Inflammatory macrophage (primary cell): Measurements from ENCODE around the gene CLMN.
"Not testable (repeated sequence)": the region's sequence is repeated elsewhere in the genome, so short reads cannot be mapped to it uniquely, and the experiment has no call there.

Experiments used
- DNase-seq, 2 donors: peaks; one replicate each; pipeline ENCODE4 v3.0.0-alpha.2; 2020 to 2022

The CLMN gene

GRCh38 chr14:95190346-95190840, 129.3 kb downstream of the CLMN start:
- DNase-seq = no peak

- DNase-seq = no peak
Observed at GRCh38 chr14:95189367-95190132, 130.2 kb downstream of the CLMN start.

- DNase-seq = no peak
Observed at GRCh38 chr14:95188380-95188779, 131.3 kb downstream of the CLMN start.

DNA sequence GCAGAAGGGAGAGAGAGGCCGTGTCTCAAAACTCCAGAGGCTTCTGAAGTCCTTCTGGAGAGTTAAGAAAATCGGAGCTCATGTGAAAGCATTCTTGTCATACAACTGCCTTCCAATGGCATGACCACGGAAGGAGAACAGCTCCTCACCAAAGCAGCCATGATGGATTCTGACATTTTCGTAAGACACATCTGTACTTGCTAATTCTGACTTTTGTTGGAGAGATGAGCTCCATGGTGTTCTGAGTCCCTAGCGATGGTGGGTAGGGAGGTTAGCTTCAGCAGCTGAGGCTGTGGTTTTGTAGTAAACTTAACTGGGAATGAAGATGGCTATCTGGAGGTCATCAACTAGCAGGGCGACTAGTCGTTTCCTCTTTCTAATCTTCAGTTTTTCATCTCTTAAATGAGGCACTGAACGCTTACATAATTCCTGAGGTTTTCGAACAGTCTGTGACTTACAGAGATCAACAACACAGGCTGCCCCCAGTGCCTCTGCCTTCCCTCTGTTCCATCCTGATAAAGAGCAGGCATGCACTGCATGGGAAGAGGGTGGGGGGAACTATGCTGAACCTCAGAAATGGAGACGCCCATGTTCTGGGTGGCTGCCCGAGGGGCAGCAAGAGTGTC, 133.8 kb downstream of the CLMN start:
- DNase-seq = peak; percentile 56 to 71

DNA sequence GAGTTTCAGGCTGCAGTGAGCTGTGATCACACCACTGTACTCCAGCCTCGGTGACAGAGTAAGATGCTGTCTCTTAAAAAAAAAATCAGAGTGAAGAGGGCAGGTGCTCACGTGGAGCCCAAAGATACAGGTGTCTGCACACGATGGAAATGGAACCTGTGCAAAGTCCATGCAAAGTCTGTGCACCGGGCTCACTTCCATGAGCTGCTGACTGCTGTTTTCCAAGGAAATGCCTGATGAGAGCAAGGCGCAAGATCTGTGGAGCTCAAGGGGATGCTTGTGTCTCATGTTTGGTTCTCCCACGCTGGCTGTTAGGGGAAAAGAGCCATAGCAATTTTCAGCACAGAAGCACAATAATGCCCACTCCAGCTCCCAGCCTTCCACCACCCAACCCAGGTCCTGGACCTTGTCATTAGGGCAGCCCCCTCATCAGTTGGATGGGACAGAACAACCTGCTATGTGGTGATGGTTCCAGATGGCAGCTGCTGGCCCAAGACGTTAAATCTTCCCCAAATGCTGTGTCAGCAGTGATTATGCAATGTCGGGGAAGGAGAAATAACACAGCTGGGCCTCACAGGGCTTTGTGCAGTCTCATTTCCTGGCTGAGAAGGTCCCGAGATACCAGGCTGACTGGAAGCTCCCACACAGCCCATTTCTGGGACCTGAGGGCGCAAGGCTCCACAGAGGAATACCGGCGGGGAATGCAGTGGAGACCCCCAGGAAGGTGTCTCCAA, 134.5 kb downstream of the CLMN start:
- peak; percentile 89 to 91 for DNase-seq

DNA sequence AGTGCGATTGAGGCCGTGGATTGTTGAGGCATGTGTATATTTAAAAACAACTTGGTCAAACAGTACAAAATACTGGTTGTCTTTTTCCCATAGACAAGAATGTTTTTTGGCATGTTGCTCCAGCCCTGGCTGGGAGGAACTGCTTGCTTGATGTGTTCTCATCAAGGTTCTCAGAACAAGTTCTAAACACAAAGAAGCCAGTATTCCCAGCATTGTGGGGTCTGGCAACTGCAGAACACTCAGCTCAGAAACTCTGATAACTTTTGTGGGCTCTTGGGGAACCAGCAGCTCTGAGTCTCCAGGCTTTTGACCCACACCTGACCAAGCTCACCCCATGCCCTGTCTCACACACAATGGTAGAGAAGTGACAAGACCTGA, 135.3 kb downstream of the CLMN start:
- peak in 1 of 2 donors; percentile 14 for DNase-seq

DNA sequence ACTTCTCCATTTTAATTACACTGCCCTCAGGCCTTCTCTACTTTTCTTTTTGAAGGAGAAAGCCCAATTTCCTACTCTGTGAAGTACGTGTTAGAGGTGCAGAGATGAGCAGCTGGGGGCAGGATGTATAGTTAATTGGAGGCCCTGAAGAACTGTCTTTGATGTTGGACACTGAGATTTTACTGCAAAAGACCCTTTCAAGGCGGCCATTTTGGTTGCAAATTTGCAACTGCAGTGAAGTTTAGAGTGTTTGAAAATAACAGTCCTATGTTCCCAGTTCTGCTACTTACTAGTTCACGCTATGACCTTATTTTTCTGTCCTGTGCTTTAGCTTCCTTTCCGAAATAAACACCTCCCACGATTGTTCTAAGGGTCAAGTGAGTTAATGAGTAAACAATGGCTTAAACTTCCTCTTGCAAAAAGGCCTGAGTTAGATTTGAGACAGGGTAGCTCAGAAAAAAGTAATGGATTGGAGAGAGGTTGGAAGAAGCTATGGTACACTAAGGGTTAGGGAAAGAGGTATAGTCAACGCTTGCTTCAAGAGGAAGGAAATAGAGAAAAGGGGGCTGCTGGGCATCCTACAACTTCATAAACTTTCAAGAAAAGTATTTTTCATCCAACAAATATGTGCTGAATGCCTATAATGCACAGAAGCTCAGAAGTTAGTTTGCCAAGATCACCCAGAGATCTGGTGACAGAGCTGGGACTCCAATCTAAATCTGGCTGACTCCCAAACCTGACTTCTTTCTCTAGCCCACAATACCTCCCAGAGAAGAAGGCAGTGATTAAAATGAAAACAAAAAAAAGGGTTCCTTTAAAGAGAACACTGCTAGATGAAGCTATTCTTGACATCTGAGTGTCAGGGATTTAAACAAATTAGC, 135.9 kb downstream of the CLMN start:
- peak; percentile 83 to 85 for DNase-seq

GRCh38 chr14:95183082-95183481, 136.6 kb downstream of the CLMN start:
- DNase-seq = peak in 1 of 2 donors; percentile 18

- no peak for DNase-seq
Observed at GRCh38 chr14:95182379-95182778, 137.3 kb downstream of the CLMN start.

DNA sequence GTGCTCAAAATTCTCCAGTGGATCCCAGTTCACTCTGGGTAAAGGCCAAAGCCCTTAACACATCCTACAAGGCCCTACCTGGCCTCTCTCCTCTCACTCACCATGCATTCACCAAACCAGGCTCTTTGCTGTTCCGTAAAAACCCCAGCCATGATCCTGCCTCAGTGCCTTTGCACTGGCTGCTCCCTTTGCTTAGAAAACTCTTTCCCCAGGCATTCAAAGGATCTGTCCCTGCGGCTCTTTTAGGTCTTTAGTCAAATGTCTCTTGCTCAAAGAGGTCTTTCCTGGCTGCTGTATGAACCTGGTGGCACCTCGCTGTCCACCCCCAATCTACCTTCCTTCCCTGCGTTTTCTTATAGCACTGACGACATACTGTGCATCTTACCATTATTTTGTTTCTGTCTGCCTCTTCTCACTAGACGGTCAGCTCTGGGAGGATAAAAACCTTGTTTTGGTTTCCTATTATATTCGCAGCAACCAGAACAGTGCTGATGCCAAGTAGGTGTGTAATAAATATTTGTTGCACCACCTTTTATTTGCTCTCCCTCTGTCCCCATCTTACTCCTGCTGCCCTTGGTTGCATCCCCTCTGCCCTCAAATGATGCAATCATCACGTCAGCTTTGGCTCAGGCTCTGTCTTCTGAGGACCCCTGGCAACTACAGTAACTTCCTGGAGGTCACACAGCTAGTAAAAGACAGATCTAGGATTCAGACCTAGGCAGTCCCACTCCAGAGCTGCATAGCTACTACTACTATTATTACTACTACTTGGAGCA, 138.6 kb downstream of the CLMN start:
- no peak for DNase-seq

- DNase-seq = not testable (repeated sequence)
Observed at GRCh38 chr14:95175670-95176069, 144.0 kb downstream of the CLMN start.

- DNase-seq = no peak
Observed at GRCh38 chr14:95174184-95174792, 145.4 kb downstream of the CLMN start.

DNA sequence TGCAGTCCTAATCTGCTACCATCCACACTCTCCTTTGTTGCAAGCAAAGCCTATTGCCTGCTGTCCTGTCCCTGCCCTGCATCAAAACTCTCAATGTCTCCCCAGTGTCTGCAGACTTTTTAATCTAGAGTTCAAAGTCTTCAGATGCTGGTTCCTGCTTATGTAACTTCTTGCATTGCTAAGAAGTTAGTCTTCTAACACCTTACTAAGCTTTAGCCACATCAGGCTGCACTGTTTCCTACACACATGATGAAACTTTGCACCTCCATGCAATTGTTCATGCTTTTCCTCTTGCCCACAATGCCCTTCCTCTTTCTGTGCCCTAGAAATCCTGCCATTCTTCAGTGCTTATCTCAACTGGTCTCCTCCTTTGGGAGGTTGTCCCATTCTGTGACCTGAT, 146.2 kb downstream of the CLMN start:
- DNase-seq = peak; percentile 28 to 54

- no peak for DNase-seq
Observed at GRCh38 chr14:95167177-95167576, 152.5 kb downstream of the CLMN start.

- no peak for DNase-seq
Observed at GRCh38 chr14:95165517-95165916, 154.2 kb downstream of the CLMN start.

- peak in 1 of 2 donors; percentile 30 for DNase-seq
Observed at GRCh38 chr14:95164506-95164905, 155.2 kb downstream of the CLMN start.

DNA sequence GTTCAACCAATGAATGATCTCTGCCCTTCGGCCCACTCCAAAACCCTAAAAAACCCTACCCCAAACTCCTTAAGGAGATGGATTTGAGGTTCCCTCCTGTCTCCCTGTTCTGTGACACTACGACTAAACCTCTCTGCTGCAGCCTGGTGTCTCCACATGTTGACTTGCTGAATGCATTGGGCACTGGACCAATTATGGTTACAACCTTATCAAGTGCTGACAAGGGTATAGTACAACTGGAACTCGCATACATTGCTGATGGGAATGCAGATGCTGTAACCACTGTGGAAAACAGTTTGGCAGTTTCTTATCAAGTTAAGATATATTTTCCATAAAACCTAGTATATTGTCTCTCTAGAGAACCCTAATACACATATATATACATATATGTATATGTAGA, 156.0 kb downstream of the CLMN start:
- no peak for DNase-seq

GRCh38 chr14:95163132-95163531, 156.6 kb downstream of the CLMN start:
- peak; percentile 51 to 58 for DNase-seq

DNA sequence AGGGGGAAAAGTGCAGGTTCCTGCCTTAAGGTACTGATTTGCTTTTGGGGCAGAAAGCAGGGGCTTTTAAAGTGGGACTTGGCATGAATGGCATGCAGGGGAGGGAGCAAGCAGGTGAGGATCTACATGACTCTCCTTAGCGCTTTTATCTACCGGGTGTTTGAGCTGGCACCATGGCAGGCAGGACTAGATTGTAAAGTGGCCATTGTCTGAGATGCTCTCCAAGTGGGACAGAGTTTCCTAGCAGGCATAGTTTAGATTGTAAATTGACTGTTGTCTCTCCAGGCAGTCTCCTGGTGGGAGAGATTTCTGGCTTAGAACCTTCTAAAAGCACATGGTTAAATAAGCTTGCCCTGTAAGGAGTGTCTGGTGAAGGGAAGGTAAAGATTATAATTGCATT, 157.1 kb downstream of the CLMN start:
- DNase-seq = no peak

DNA sequence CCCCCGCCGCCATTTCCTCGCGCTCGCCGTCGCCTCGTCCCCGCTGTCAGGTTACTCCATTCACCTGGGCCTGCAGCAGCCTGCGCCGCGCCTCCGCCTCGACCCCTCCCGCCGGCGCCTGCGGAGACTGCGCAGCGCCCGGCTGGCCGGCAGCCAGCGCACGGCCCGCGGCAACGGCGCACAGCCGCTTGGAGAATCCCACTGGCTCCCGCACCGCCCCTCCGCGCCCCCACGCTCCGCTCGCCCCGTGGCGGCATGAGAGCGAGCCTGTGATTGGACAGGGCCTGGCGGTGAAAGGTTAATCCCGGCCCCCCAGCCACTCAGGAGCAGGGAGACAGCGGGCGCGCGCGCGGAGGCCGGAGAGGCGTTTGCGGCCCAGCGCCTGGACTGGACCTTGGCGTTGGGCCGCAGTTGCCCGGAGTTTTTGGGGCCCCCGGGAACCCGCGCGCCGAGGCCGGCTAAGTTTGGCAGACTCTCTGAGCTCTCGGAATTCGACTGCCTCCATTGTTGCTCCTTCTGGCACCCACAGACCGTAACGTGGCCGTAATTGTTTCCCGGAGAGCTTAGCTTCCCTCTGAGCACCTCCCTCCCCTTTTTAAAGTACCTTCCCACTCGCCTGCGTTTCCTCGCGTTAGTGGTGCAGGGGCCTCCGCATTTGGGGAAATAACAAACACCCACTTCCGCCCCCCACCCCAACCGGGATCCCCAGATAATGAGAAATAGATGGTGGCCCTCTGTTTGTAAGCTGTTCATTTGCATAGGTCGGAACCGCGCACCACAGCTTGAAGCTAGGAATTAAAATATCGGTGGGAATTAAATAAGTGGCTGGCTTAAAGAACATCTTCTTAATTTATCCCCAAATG, 162.2 kb downstream of the CLMN start, which contains the start of gene DICER1:
DICER1 (minus strand) TSS at position 203 of the 863 bp plus-strand sequence. CDS start 24,071 bp downstream, outside the sequence.
- DNase-seq = peak; percentile 95
